NT2/D1 (cell line): ENCODE results near the gene VDAC1.
"Not testable (repeated sequence)": the region's sequence is repeated elsewhere in the genome, so short reads cannot be mapped to it uniquely, and the experiment has no call there.

Experiments used
- DNase-seq: peaks from one replicate; pipeline ENCODE4 v3.0.0-alpha.2; 2011; ENCODE audit warnings: low read depth, low spot score
- H3K27me3 ChIP-seq: 2 replicates; pipeline ENCODE4 v1.6.0; 2011; ENCODE audit warnings: mild to moderate bottlenecking; ENCODE audit not compliant: insufficient read length, insufficient read depth
- H3K36me3 ChIP-seq: 2 replicates; pipeline ENCODE4 v1.6.1; 2011; ENCODE audit warnings: mild to moderate bottlenecking, low read length, mixed read lengths; ENCODE audit not compliant: insufficient read depth, insufficient read length
- H3K4me1 ChIP-seq: 2 replicates; pipeline ENCODE4 v1.5.1; 2011; ENCODE audit not compliant: insufficient read depth, insufficient read length
- H3K4me3 ChIP-seq: 2 replicates; pipeline ENCODE4 v1.5.1; 2011; ENCODE audit warnings: low read depth; ENCODE audit not compliant: insufficient read length
- H3K9ac ChIP-seq: 2 replicates; pipeline ENCODE4 v1.6.0; 2011; ENCODE audit warnings: low read depth; ENCODE audit not compliant: insufficient read length
- H3K9me3 ChIP-seq: 2 replicates; pipeline ENCODE4 v1.5.1; 2011; ENCODE audit warnings: mild to moderate bottlenecking, low read length; ENCODE audit not compliant: insufficient read depth
- SUZ12 ChIP-seq: IDR thresholded peaks from 2 replicates; pipeline ENCODE4 v1.6.1; 2011; ENCODE audit not compliant: insufficient read length, insufficient read depth; ENCODE audit errors: extremely low read depth
- YY1 ChIP-seq: IDR thresholded peaks from 2 replicates; pipeline ENCODE4 v1.6.1; 2011; ENCODE audit not compliant: insufficient read length, insufficient read depth
- ZNF274 ChIP-seq: IDR thresholded peaks from 2 replicates; pipeline ENCODE4 v1.6.1; 2011; ENCODE audit warnings: mild to moderate bottlenecking, low read depth, low read length

The VDAC1 gene

DNA sequence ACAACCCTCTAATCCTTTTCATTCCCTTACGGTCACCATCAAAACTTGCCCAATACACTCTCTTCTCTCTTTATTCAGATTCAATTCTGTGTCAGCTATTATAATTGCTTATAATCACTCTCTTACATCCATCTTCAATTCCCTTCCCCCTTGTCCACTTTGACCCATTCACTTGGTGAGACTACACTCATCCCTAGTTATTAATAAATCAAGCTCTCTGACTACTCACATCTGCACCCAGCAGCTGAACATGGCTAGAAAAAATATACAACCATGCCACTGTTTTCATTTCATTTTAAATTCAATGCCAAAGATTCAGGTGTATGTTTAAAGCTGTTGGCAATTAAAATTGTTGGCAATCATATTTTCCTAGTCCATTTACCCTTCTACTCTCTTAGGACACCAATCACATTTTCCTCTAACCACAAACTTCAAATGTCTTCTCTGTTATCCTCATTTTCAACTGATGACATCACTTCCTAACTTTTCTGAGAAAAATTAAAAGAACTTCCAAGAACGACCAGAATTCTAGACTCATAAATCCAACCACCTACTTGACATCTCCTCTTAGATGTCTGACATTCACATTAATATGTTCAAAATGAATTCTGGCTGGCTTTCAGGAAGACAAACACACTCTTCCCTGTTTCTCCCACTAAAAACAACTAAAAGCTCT, 41.8 kb downstream of the VDAC1 start:
- Histone ChIP-seq H3K27me3 (no peaks in the 10 kb centered on the region), H3K4me3 (no peak overlapping the region), H3K9me3 (no peaks in the 10 kb centered on the region), H3K36me3 (peaks cover 15% of the 10 kb centered on the region), H3K4me1 (no peaks in the 10 kb centered on the region), H3K9ac (no peak overlapping the region)
- TF ChIP-seq ZNF274 (no peak), YY1 (no peak), SUZ12 (no peak)
- no peak for DNase-seq

- no peak for TF ChIP-seq YY1
- no peak for TF ChIP-seq ZNF274
- TF ChIP-seq SUZ12: no peak
- peaks cover 21% of the 10 kb centered on the region for H3K36me3 ChIP-seq
- H3K4me1 ChIP-seq: no peaks in the 10 kb centered on the region
- no peaks in the 10 kb centered on the region for H3K27me3 ChIP-seq
- no peak for DNase-seq
- H3K4me3 ChIP-seq: no peak overlapping the region
- no peak overlapping the region for H3K9ac ChIP-seq
- no peaks in the 10 kb centered on the region for H3K9me3 ChIP-seq
These were observed 42.6 kb downstream of the VDAC1 start for GRCh38 chr5:133962131-133962530.

- peaks cover 41% of the 10 kb centered on the region for H3K36me3 ChIP-seq
- no peak overlapping the region for H3K9ac ChIP-seq
- TF ChIP-seq ZNF274 (no peak), SUZ12 (no peak), YY1 (no peak)
- H3K27me3 ChIP-seq: no peaks in the 10 kb centered on the region
- no peaks in the 10 kb centered on the region for H3K4me1 ChIP-seq
- H3K9me3 ChIP-seq: no peaks in the 10 kb centered on the region
- H3K4me3 ChIP-seq: no peak overlapping the region
- no peak for DNase-seq
These were observed 45.1 kb downstream of the VDAC1 start for GRCh38 chr5:133959643-133960042.

DNA sequence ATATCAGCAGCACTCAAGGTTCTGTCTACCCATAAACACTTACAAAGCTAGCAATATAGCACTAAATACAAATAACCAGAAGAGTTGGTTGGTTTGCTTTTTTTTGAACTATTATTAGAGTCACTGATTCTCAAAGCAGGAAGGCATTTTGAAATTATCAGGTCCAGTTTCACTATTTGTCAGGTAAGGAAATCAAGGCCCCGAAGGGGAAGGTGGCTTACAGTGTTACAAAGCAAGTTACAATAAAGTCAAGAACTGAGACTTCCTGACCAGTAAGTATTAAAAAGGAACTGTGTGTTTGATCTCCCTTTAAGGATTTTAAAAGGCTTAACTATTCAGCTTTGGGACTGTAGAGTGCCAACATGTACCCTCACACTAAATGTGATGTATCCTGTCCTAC, 47.2 kb downstream of the VDAC1 start:
- no peaks in the 10 kb centered on the region for H3K9me3 ChIP-seq
- no peak for DNase-seq
- TF ChIP-seq ZNF274: no peak
- TF ChIP-seq YY1: no peak
- TF ChIP-seq SUZ12: no peak
- H3K27me3 ChIP-seq: no peaks in the 10 kb centered on the region
- no peak overlapping the region for H3K9ac ChIP-seq
- peaks cover 44% of the 10 kb centered on the region for H3K36me3 ChIP-seq
- no peaks in the 10 kb centered on the region for H3K4me1 ChIP-seq
- H3K4me3 ChIP-seq: no peak overlapping the region

DNA sequence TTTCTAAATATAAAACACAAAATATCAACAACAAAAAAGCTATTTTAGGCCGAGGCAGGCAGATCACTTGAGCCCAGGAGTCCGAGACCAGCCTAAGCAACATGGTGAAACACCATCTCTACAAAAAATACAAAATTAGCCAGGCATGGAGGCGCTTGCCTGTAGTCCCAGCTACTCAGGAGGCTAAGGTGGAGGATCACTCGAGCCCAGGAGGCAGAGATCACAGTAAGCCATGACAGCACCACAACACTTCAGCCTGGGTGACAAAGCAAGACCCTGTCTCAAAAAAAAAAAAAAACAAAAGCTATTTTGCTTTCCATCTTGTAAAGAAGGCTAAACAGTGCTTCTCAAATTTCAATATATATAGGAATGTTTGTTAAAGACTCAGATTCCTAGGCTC, 47.7 kb downstream of the VDAC1 start:
- Histone ChIP-seq H3K9ac (no peak overlapping the region), H3K4me3 (no peak overlapping the region), H3K36me3 (peaks cover 44% of the 10 kb centered on the region)

GRCh38 chr5:133956196-133956595, 48.6 kb downstream of the VDAC1 start:
- H3K36me3 ChIP-seq: peaks cover 44% of the 10 kb centered on the region
- H3K4me3 ChIP-seq, H3K27me3 ChIP-seq, H3K9me3 ChIP-seq, H3K9ac ChIP-seq, DNase-seq, H3K4me1 ChIP-seq: not testable (repeated sequence)

More for the DNA sequence above, 47.7 kb downstream of the VDAC1 start:
- Histone ChIP-seq H3K4me1 (no peaks in the 10 kb centered on the region), H3K9me3 (no peaks in the 10 kb centered on the region), H3K27me3 (no peaks in the 10 kb centered on the region)
- no peak for DNase-seq
- TF ChIP-seq SUZ12 (no peak), ZNF274 (no peak), YY1 (no peak)

- no peak for TF ChIP-seq SUZ12
- TF ChIP-seq YY1: no peak
- TF ChIP-seq ZNF274: no peak
- no peaks in the 10 kb centered on the region for H3K4me1 ChIP-seq
- DNase-seq: no peak
- no peak overlapping the region for H3K9ac ChIP-seq
- no peaks in the 10 kb centered on the region for H3K9me3 ChIP-seq
- H3K4me3 ChIP-seq: no peak overlapping the region
- no peaks in the 10 kb centered on the region for H3K27me3 ChIP-seq
- peaks cover 35% of the 10 kb centered on the region for H3K36me3 ChIP-seq
These were observed 51.1 kb downstream of the VDAC1 start for GRCh38 chr5:133953568-133954145.
